ENCODE measurements around the gene GULP1. TPM values are rescaled to one million over a fixed set of nuclear protein-coding genes. Genes with fewer than 3 reads are reported as not detected.

The GULP1 gene
- total and polyA plus RNA-seq, 2 of the 13 experiments (the other 11 are each of a cell fraction or from before 2014, with no cell fraction given), result 0.15 TPM; not detected in 1

GRCh38 chr2:188529710-188530109 is 238.0 kb downstream of the GULP1 start:
- intact Hi-C loops (cut with micrococcal nuclease; ENCODE audit: unreplicated experiment), result no loop called here
- ChIA-PET POLR2A (no interaction called here), CTCF (ENCODE audit: low intra/inter-chr PET ratio, low total read pairs) (no interaction called here)
- no TSS peak for BruUV-seq (replicated peaks)
- WGBS (ENCODE audit: low lambda C conversion rate), result 39% methylated on average over 1 of the region's 1 CpG
- no peak for TF ChIP-seq GTF2F1 (IDR thresholded peaks at IDR 0.05; ENCODE audit: low read length)
- TF ChIP-seq ZBTB46 (CRISPR knock-in tag; IDR thresholded peaks at IDR 0.05; ENCODE audit: borderline replicate concordance), result no peak
- no peak for TF ChIP-seq KLF13 (CRISPR knock-in tag; IDR thresholded peaks at IDR 0.05)
- TF ChIP-seq PRMT3 (CRISPR knock-in tag; IDR thresholded peaks at IDR 0.05; ENCODE audit: borderline replicate concordance, low read depth), result no peak
- TF ChIP-seq FOXC1 (CRISPR knock-in tag; IDR thresholded peaks at IDR 0.05; ENCODE audit: borderline replicate concordance), result no peak
- TF ChIP-seq MXI1 (IDR thresholded peaks at IDR 0.05; ENCODE audit: borderline replicate concordance, low read depth, low read length), result no peak
- no peak for TF ChIP-seq ZNF883 (CRISPR knock-in tag; IDR thresholded peaks at IDR 0.05; ENCODE audit: not compliant biosample characterization)
- no peak for TF ChIP-seq ZSCAN31 (CRISPR knock-in tag; IDR thresholded peaks at IDR 0.05; ENCODE audit: low read depth)
- no peak for TF ChIP-seq ZFP36L1 (CRISPR knock-in tag; IDR thresholded peaks at IDR 0.05)
- TF ChIP-seq SKI (IDR thresholded peaks at IDR 0.05; ENCODE audit: partially characterized antibody), result no peak
- no peak for TF ChIP-seq USF2 (IDR thresholded peaks at IDR 0.05; ENCODE audit: low read depth, low read length)
- no peak for TF ChIP-seq USF2 (CRISPR knock-in tag; IDR thresholded peaks at IDR 0.05; ENCODE audit: borderline replicate concordance)
- no peak for TF ChIP-seq KLF16 (CRISPR knock-in tag; IDR thresholded peaks at IDR 0.05)
- no peak for TF ChIP-seq SNAPC5 (CRISPR knock-in tag; IDR thresholded peaks at IDR 0.05; ENCODE audit: borderline replicate concordance)
- no peak for TF ChIP-seq PAX8 (CRISPR knock-in tag; IDR thresholded peaks at IDR 0.05; ENCODE audit: borderline replicate concordance)
- no peak for TF ChIP-seq PREB (CRISPR knock-in tag; IDR thresholded peaks at IDR 0.05)
- TF ChIP-seq HNRNPL (IDR thresholded peaks at IDR 0.05; ENCODE audit: low read depth, low read length), result no peak
- TF ChIP-seq MEF2D (CRISPR knock-in tag; IDR thresholded peaks at IDR 0.05), result no peak
- no peak for TF ChIP-seq MAF1 (CRISPR knock-in tag; IDR thresholded peaks at IDR 0.05; ENCODE audit: borderline replicate concordance)
- TF ChIP-seq ZNF558 (CRISPR knock-in tag; IDR thresholded peaks at IDR 0.05; ENCODE audit: borderline replicate concordance), result no peak
- no peak overlapping the region for H3K27ac ChIP-seq (ENCODE audit: extremely low read length, insufficient read depth, low read length)
- H2AFZ ChIP-seq (ENCODE audit: low read length), result no peak overlapping the region
- no peaks in the 10 kb centered on the region for H3K36me3 ChIP-seq (replicated peaks in 1 of 2; ENCODE audit: control insufficient read depth in 1 of 2, insufficient read depth in 2 of 2, low read length in 2 of 2)
- H4K20me1 ChIP-seq (ENCODE audit: insufficient read depth, low read length), result no peaks in the 10 kb centered on the region
- FAIRE-seq, result no peak
- no peak for ATAC-seq
- DNase-seq (ENCODE audit: low spot score), result no peak
- no peaks in the 10 kb centered on the region for H3K27me3 ChIP-seq (ENCODE audit: control insufficient read depth in 1 of 2, insufficient read depth in 2 of 2, low read length in 2 of 2)
- no peak overlapping the region for H3K9ac ChIP-seq (ENCODE audit: insufficient read depth, low read depth, low read length)
- H3K4me1 ChIP-seq (ENCODE audit: insufficient read depth, low read length), result no peaks in the 10 kb centered on the region
- no peaks in the 10 kb centered on the region for H3K9me3 ChIP-seq (ENCODE audit: low read length)
- H3K4me3 ChIP-seq (replicated peaks in 1 of 3; ENCODE audit: insufficient read depth in 1 of 3, low read depth in 2 of 3, low read length in 3 of 3), result no peak overlapping the region
- H3K79me2 ChIP-seq (ENCODE audit: insufficient read depth, low read length), result no peaks in the 10 kb centered on the region
- in situ Hi-C loops (cut with HindIII; ENCODE audit: extremely low pct_ligation_motif_present, low pct_unique_long_range_greater_than_20kb), result loop anchor here (10.0 kb wide), 1 partner anchor 755 kb away; no protein-coding TSS in a partner anchor
- H3K4me2 ChIP-seq (ENCODE audit: low read depth, low read length), result no peak overlapping the region

Measured in HepG2 (cell line).